CD4-positive, alpha-beta T cell treated with Interleukin-21 for 1 hour (primary cell): ENCODE data around the gene MDM1.

Experiments used
- DNase-seq: peaks from one replicate; pipeline ENCODE4 v3.0.0-alpha.2; 2020

The MDM1 gene

DNA sequence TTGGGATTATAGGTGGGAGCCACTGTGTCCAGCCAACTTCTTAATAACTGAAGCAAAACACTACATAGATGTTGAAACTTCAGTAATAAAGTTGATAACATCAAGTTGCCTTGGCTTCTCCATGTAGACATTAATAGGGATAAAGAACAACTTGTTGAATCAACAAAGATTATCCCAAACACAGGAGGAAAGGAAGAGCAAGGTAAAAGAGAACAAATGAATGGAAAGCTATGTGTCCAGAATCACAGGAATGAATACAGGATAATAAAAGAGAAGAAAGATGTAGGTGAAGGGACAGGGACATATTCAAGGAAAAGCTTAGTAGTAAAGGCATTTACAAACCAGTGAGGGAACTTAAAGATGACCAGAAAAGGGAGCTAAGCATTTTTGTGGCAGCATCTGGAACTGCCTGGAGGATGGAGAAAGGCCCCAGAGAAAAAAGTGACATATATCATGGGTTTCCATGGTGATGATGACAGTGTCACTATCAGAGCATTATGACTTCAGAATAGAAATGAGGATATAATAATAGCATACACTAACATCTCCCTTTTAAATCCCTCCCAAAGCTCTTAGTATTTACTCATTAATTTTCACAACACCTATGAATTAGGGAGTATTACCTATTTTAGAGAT lies 24.0 kb upstream of the MDM1 start:
- DNase-seq = no peak

DNA sequence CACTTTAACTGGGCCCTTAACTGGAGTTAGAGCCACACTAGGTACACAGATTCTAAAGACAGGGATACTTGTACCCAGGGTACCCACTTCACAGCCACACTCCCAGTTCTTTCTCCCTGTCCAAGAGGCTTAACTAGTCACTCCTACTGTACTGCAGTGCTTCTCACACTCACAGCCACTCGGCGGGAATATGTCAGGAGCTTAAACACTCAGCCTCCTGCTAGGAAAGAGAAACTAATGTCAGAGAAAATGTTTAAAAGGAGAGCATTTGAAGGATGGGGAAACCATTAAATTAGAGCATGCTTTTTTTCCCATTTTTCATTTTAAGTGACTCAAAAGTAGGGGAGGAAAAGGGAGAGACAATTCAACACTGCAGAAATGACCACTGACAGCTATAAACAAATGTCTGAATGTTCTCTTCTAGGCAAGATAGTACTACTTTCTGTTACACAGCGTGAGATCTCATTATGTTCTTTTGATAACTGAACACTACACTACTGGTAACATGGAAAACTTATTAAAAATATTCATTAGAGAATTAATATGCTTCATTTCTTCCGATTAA lies 22.9 kb upstream of the MDM1 start:
- no peak for DNase-seq

DNA sequence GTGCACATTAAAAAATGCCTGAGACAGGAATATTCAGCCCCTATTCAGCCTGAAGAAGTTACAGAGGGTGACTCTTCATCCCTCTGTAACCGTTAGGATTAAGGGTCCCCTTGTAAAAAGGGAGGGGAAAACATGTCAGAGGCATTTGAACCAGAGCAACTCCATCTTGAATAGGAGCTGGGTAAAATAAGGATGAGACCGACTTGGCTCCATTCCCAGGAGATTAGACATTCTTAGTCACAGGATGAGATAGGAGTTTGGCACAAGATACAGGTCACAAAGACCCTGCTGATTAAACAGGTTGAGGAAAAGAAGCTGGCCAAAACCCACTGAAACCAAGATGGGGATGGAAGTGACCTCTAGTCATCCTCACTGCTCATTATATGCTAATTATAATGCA lies 19.9 kb upstream of the MDM1 start:
- DNase-seq = no peak

DNA sequence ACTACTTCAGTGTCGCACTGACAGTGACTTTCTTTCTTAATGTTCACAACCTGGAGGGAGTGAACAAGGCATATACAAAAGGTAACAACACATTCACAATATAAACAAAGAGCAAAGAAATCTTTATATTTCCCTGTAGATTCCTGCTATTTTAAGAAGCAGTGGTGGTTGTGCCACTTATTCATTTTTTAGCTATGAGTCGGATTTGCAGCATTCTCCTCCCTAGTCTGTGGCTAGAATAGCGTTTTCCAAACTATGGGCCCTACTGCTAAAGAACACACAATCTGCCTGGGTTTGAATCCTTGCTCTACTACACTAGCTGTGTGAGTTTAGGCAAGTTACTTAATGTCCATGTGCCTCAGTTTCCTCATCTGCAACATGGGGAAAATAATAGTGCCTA lies 18.6 kb upstream of the MDM1 start:
- DNase-seq = no peak

DNA sequence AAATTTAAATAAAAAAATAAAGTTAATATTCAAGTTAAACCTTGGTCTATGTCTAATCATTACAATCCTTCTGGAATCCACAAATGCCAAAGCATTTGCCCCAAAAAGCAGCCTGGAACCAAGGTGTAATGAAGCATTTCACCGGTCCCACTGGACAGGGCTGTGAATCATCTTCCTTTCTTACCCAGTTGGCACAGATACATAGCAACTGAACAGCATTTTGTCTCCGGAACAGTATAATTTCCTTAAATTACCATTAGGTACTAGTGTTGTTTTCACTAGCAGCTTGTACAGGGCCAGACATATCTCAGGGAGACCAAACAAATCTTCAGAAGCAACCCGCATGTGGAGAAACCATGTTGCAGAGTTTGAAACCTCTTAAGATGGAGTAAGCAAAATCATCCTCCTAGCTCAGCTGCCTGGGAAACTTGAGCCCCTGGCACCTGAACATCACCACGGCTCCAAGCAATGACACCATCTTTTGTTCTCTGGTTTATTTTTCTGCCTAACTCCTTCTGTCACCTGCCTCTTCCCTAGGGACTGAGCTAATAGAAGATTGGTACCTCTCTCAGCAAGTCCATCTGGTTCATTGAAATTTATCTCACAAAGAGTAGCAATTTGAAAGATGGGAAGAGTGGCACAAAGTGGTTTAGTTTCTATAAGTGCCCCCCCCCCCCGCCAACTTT lies 17.9 kb upstream of the MDM1 start:
- no peak for DNase-seq

DNA sequence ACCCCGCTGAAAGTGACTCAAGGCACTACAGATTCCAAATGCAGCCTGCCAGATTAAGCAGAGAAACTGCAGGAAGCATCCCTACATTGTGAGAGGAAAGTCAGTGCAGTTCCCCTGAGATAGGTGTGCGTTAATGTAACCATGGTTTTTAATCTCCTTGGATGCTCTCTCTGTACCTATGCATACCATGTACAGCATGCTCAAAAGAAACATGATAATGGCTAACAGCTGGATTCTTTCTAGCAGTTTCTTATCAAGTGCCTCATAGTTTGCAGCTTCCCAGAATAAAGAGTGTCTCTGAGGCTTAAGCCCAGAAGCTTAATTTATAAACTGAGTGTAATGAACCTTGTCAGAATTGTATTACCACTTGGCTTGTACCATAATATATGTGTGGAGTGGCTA lies 17.1 kb upstream of the MDM1 start:
- DNase-seq = no peak

DNA sequence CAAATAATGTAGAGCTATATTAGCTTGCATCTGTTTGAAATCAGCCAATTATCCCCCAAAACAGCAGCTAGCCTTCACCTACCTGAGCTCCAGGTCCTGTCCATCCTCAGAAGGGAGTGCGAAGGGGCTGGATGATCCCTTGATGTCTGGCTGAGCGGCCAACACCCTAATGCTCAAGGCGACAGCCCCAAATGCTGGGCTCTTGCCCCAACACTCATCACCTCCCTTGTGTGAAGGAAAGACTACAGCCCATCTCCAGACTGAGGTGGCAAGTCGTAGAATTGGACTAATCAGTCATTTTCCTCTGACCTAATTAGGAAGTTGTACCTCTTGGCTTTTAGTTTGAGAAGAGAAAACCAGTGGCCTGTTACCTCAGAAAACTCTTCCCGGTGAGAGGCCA lies 16.3 kb upstream of the MDM1 start:
- no peak for DNase-seq

DNA sequence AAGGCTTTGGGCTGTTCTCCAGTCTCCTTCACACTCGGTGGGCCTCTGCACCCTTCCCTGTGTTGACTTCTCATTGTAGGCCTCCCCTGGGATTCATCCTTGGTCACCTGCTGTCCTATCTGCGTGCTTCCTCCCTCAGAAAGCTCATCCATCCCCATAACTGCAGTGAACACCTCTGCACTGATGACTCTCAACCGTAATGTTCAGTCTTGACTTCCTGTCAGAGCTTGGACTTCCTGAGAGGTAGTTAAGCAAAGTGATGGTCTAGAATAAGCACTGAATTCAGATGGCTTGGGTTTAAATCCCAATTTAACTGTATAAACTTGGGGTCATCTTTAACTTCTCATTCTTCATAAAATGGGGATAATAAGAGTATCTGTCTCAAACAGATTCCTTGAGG lies 13.6 kb upstream of the MDM1 start:
- DNase-seq = no peak

DNA sequence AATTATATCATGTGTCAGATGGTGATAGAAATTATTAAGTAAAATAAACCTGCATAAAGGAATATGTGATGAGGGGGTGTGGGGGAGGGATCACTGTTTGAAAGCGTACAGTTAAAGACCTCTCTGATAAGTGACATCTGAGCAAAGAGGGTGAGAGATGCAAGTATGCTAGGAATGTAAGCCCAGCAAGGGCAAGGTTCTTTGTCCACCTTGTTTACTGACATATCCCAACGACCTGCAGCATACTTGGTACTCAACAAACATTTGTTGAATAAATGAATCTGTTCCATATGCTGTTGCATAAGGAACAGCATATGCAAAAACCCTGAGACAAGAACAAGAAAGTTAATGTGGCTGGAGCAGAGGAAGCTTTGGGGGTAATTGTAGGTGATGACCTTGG lies 12.0 kb upstream of the MDM1 start:
- DNase-seq = no peak

DNA sequence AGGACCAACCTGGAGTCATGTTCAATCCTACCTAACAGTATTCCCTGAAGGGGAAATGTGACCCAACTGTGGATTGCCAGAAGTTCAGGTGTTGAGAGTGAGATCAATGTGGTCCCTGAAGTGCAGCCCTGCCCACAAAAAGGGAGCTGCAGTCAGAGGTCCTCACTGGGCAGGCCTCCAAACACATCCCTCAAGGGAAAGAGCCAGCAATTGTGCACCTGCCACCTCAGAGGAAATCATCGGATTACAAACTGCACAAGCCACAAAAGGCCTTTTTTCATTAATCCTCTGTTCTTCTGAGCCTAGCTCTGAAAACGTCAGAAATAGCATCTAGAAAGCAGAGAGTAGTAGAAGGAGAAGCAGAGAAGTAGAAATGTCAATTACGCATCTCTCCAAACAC lies 10.8 kb upstream of the MDM1 start:
- no peak for DNase-seq

DNA sequence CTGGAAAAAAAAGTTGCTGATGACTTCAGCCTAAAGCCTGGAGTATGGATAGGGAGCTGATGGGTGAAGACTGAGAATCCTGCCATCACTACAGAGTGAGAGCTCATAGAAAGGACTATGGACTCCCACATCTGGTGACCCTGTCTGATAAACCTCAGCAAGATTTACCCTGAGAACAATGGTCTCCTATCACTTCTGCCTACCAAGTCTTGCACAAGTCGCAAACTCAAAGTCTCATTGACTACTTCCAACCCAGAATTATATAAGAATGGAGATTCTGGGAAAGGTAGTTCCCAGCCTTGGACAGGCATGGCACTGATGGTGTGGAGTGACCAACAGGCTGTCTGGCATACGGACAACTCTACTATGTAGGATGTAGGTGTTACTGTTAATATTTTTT lies 9.7 kb upstream of the MDM1 start:
- no peak for DNase-seq

DNA sequence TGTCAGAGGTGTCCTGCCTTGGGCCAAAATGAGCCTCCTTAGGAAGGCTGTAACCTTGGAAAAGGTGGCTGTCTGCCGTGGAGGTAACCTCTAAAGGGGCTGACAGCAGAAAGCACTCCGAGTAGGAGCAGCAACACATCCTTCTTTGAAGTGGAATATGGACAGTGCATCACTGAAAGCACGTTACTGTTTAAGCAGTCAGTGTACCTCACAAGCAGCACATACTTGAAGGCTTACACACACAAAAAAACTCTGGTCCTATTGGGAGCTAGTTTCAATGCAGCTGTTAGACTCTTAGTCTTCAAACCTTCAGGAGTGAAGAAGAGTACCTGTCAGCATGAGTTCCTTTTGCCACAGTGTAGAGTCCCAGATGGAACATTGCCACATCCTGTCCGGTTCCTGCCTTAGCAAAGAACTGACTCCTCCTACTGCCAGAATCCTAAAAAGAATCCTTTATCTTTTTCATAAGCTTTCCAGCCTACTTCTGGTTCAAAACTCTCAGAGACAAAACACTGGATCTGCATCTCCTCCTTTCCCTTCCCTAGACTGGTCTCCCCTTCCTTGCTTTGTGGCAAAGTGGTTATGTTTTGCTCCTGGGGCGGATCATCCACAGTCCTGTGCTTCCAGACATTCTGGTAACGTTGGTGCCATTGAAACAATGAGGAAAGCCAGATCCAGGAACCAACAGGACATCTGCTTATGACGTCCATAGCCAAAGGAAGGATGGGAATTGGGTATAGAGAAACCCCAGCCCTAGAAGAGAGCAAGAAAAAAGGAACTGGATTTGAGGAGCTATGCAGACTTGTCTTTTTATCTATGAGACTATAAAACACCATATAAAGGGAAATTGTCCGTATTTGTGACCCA lies 8.5 kb upstream of the MDM1 start:
- DNase-seq = no peak

DNA sequence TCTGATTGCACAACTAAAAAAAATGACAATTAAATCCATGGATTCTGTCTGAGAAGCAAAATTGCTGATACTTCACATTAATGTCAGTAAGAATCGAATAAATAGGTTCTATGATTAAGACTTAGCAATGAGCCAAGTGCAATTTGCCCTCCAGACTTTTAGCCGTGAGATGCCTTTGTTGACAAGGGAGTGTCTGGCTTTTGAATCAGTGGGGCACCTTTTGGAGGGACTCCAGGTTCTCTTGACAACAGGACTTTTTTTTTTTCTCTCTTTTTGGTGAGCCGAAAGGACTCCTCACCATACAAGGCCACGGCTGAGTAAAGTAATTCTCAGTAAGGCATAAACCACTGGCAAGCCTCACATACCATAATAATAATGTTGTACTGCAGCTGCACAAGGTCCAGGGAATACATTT lies 4.7 kb upstream of the MDM1 start:
- no peak for DNase-seq

DNA sequence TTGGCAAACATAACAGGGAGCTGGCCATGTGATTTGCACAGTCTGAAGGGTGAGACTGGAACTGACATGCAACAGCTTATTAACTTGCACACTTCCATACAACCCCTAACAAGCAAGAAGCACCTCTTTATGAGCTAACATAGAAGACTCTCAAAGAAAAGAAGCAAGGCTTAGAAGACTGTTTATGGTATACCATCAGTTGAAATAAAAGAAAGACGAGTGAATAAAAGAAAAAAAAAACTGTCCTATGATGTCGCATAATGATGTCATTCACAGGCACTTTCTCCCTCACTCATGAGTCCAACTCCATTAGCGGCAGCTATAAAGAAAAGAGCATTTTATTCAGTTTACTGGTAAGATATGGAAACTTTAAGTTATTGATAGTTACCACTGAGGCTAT lies 3.3 kb upstream of the MDM1 start:
- no peak for DNase-seq

DNA sequence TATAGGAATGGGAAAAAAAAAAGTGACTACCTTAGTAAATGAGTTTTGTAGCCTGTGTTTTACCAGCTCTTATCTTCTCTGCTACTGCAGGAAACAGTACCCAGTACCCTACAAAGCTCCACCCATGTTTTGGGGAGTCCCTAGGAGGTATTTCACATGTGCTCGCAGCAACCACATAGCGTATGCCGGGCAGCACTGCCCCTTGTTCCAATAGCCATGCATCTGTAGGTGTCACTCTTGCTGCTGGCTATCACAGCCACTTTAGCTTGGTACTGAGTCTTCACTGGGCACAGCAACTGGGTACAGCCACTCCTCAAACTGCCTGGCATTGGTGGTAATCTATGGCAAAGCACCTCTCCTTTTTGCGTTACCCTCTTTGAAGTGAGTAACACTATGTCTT lies 2.0 kb upstream of the MDM1 start:
- peak; percentile 22 for DNase-seq

DNA sequence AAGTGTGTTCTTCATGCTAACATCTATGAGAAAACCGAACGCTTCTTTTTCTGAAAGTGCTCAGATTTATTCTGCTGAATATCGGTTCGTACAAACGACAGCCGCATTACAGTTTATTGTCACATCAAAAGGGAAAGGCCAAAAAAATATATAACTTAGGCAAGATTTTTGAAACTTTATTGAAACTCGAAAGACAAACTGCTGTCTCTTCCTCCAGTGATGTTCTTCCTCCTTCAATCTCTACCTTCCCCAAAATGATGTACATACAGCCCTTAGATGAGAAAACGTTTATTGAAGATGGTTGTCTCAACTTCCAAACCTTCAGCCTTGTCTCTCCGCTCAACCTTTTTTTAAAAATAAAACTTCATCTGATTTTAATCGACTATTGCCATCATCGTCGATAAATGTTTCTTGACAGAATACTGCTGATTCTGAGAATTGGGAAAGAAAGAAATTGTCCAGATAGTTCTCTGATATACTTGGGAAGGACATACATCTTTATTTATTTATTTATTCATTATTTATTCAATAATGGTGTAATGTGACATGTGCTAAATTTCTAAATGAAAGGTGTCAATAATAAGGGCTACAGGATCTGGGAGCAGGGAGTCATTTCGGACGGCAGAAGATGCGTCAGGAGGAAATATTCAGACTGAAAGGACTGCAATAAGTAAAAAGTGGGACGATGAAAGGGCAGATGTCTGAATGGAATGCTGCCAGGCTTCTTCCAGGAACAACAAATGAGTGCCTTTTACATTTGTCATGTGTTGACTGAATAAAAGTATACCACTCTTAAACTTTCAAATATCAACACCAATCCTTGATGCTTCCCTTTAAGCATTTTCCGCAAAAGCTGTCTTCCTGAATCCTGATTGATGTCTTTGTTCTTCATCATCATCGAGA lies 817 bp upstream of the MDM1 start:
- no peak for DNase-seq

DNA sequence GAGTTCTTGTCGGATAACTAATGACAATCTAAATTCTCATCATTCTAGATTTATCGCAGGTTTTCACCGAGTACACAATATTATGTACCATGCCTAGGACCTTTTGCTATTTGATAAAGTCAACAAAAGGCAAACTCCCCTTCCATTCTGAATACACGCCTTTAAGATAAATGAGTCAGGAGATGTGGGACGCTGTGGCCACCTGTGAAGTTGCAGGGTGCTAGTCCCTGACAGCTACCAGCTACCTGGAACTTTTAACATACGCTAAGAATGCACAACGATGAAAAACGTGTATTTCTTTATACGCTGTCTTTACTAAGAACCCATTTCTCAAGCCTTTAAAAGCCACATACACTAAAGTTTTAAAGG lies 678 bp downstream of the MDM1 start:
- DNase-seq = no peak

DNA sequence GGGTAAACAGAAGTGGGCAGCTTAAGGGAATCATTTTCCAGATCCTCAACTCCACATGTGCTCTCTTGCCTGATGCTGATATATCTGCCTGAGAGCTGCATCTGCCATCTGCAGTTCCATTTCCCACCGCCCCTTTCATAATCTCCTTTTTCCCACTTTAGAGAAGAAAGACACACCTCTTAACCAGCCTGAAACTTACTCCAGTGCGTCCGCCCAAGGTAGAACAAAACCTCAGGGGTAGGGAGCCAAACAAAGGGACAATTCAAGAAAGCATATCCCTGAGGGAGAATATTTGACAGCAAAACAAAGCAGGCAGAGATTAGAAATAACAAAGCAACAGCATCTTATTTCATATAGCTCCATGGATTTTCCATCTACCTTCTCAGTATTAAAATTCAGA lies 4.3 kb downstream of the MDM1 start:
- DNase-seq = no peak

DNA sequence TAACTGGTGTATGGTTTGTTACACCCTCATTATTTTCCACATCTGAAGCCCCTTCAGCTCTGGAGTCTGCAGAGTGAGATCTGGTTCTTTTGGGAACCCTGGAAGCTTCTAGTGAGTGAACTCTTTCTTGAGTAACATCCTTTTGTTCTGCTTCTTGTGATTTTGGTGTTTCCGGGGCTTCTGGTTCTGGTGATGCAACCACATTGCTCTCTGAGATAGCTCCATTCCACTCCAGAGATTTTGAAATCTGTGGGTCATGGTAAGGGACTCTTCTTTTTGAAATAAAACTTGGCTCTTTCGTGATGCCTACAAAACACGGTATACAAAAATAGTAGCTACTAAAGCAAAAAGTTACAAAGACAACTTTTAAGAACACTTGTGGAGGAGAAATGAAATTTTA lies 5.4 kb downstream of the MDM1 start:
- DNase-seq = no peak

DNA sequence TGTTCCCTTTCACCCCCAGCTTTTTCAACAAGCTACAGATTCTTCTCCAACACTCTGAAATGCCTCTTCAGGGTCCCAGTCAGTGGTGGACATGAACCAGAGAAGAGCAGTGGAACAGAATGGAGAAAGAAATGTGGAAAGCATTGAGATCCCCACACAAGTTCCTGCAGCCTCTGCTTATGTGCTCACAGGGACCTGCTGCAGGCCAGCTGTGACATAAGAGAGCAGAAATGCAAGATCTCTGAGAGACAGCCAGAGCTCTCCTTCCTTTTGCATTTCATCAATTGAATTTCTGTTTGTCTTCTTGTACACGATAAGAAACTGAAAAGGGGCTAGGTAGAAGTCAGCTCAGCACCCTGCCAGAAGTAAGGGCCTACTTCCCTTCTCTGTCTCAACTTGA lies 6.2 kb downstream of the MDM1 start:
- DNase-seq = no peak

DNA sequence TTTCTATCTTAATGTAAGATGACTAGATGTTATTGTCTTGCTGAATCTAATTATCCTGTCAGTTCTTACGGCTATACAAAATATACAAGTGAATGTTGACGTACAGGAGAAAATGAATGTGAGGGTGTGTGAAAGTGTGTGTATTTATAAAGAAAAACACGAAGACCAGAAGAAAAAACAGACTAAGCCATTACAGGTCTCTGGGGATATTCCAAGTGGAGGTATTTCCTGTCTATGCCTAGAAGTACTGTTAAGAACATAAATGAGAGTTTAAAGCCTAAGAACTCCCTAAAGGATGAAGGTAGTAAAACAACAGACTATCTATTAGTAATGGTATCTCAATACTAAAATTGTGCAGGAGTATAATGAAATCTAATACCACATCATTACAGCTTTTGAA lies 7.6 kb downstream of the MDM1 start:
- no peak for DNase-seq

DNA sequence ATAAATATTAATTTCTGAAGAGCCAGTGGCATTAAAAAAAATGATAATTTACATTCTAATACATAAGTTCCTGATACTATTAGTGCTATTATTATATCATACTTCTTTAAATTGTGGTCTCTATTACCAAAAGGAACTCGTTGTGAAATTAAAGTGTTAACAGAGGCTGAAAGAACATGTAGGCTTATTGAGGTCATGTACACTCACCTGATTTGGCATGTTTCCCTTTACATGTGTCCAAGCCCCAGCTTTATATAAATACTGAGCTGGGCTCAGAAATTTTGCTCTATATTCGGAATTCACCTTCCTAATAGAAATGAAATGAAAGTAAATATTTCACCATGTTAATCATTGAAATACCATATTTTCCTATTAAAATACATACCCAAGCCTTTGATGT lies 11.0 kb downstream of the MDM1 start:
- no peak for DNase-seq
